Natural killer cell treated with Interleukin-12 subunit alpha and Interleukin-12 subunit beta and Interleukin-15 and Interleukin-18, amount 100 ng/mL, for 72 hours (primary cell): ENCODE results near the gene RGS4. TPM values are rescaled to one million over a fixed set of nuclear protein-coding genes. Genes with fewer than 3 reads are reported as not detected.

Experiments used
- ATAC-seq, 2 donors: fragments of 150-1000 bp; cut with Tn5 transposase in 1 of 2; sonication (Bioruptor Pico), chemical (Tn5 transposase) in 1 of 2; 2 replicates each; pipeline ENCODE4 v1.10.0; 2021
- DNase-seq: peaks from one replicate; pipeline ENCODE4 v3.0.0; 2022; ENCODE audit warnings: low spot score
- H3K27ac Mint-ChIP-seq, 2 donors: 1 replicate in 1 of 2; 2 replicates in 1 of 2; pipeline ENCODE4 v1.8.0; 2022; ENCODE audit warnings: mixed read lengths in 2 of 2, mild to moderate bottlenecking in 1 of 2, moderate library complexity in 1 of 2
- H3K27me3 Mint-ChIP-seq, 2 donors: 1 replicate in 1 of 2; 2 replicates in 1 of 2; pipeline ENCODE4 v1.8.0; 2022; ENCODE audit warnings: mixed read lengths in 2 of 2
- H3K36me3 Mint-ChIP-seq: one replicate; pipeline ENCODE4 v1.8.0; 2022; ENCODE audit warnings: mixed read lengths
- H3K4me1 Mint-ChIP-seq, 2 donors: 1 replicate in 1 of 2; 2 replicates in 1 of 2; pipeline ENCODE4 v1.8.0; 2022; ENCODE audit warnings: low read depth in 2 of 2, mixed read lengths in 2 of 2, mild to moderate bottlenecking in 1 of 2
- H3K4me3 Mint-ChIP-seq: one replicate; pipeline ENCODE4 v1.8.0; 2022; ENCODE audit warnings: mixed read lengths
- H3K9me3 Mint-ChIP-seq: 2 replicates; pipeline ENCODE4 v1.8.0; 2022; ENCODE audit warnings: mixed read lengths
- total RNA-seq, 2 donors: library from RNA; stranded (reverse); gene quantifications; one replicate each; pipeline ENCODE4 v1.2.3, GENCODE V29; 2022

RGS4 gene
- total RNA-seq, 2 donors from 2014 or later: not detected

GRCh38 chr1:163095213-163095612, 26.1 kb downstream of the RGS4 start:
- Mint-ChIP-seq H3K27me3 (peaks cover 2 to 19% of the 10 kb centered on the region in 2 donors), H3K27ac (no peak overlapping the region), H3K36me3 (no peaks in the 10 kb centered on the region), H3K4me3 (no peak overlapping the region), H3K9me3 (no peaks in the 10 kb centered on the region), H3K4me1 (no peaks in the 10 kb centered on the region)
- no peak for ATAC-seq
- DNase-seq: no peak

GRCh38 chr1:163102590-163102989, 33.4 kb downstream of the RGS4 start:
- H3K27ac Mint-ChIP-seq: no peak overlapping the region
- H3K9me3 Mint-ChIP-seq: no peaks in the 10 kb centered on the region
- no peaks in the 10 kb centered on the region for H3K36me3 Mint-ChIP-seq
- no peak overlapping the region for H3K4me3 Mint-ChIP-seq
- no peak for ATAC-seq
- peaks cover 6 to 25% of the 10 kb centered on the region in 2 donors for H3K27me3 Mint-ChIP-seq
- DNase-seq: no peak
- H3K4me1 Mint-ChIP-seq: no peaks in the 10 kb centered on the region

- no peak for DNase-seq
- Mint-ChIP-seq H3K9me3 (no peaks in the 10 kb centered on the region), H3K36me3 (no peaks in the 10 kb centered on the region), H3K4me1 (no peaks in the 10 kb centered on the region), H3K27ac (no peak overlapping the region), H3K4me3 (no peak overlapping the region), H3K27me3 (peaks cover 5 to 31% of the 10 kb centered on the region in 2 donors)
- no peak for ATAC-seq
Observed at GRCh38 chr1:163104385-163105099, 35.4 kb downstream of the RGS4 start.

GRCh38 chr1:163106364-163106987, 37.3 kb downstream of the RGS4 start:
- Mint-ChIP-seq H3K27me3 (peaks cover 5 to 45% of the 10 kb centered on the region in 2 donors), H3K4me1 (no peaks in the 10 kb centered on the region), H3K27ac (no peak overlapping the region), H3K36me3 (no peaks in the 10 kb centered on the region), H3K9me3 (peaks cover 3% of the 10 kb centered on the region), H3K4me3 (no peak overlapping the region)
- no peak for ATAC-seq
- no peak for DNase-seq

DNA sequence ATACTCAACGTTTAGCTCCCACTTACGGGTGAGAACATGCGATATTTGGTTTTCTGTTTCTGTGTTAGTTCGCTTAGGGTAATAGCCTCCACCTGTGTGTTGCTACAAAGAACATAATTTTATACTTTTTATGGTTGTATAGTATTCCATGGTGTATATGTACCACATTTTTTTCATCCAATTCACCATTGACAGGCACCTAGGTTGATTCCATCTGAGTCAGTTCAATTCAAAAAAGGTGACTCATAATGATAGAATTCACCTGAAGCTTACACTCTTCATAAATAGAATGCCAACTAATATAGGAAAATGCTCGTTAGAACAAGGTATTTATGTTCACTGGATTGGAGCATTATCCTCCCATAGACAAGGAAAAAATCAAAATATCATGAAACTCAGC, 38.5 kb downstream of the RGS4 start:
- Mint-ChIP-seq H3K4me1 (no peaks in the 10 kb centered on the region), H3K27ac (no peak overlapping the region), H3K27me3 (peaks cover 10 to 52% of the 10 kb centered on the region in 2 donors), H3K36me3 (no peaks in the 10 kb centered on the region), H3K4me3 (no peak overlapping the region), H3K9me3 (peaks cover 3% of the 10 kb centered on the region)
- DNase-seq (no peak), ATAC-seq (no peak)

DNA sequence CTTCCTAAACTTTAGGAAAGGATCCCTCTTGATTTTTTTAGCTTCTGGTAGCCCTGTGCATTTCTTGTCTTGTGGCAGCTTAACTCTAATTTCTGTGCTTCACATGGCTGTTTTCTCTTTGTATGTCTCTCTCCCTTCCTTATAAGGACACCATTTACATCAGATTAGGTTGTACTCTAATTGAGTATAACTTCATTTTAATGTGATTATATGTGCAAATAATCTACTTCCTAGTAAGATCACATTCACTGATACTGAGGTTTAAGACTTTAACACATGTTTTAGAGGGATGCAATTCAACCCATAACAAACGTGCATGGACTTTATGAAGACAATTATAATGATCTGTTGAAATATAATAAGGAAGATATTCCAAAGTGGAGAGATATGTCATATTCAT, 46.7 kb downstream of the RGS4 start:
- Mint-ChIP-seq H3K27me3 (peaks cover 12 to 38% of the 10 kb centered on the region in 2 donors), H3K36me3 (no peaks in the 10 kb centered on the region), H3K9me3 (peaks cover 3% of the 10 kb centered on the region), H3K4me3 (no peak overlapping the region), H3K4me1 (no peaks in the 10 kb centered on the region), H3K27ac (no peak overlapping the region)
- DNase-seq (no peak), ATAC-seq (no peak)

DNA sequence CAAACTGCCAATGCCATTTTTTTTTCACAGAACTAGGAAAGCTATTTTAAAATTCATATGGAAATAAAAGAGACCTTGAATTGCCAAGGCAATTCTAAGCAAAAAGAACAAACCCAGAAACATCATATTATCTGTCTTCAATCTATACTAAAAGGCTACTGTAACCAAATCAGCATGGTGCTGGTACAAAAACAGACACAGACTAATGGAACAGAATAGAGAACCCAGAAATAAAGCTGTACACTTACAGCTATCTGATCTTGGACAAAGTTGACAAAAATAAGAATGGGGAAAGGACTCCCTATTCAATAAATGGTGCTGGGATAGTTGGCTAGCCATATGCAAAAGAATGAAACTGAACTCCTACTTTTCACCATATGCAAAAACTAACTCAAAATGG, 50.5 kb downstream of the RGS4 start:
- ATAC-seq: no peak
- DNase-seq: no peak
- H3K27me3 Mint-ChIP-seq: peaks cover 15 to 23% of the 10 kb centered on the region in 2 donors

DNA sequence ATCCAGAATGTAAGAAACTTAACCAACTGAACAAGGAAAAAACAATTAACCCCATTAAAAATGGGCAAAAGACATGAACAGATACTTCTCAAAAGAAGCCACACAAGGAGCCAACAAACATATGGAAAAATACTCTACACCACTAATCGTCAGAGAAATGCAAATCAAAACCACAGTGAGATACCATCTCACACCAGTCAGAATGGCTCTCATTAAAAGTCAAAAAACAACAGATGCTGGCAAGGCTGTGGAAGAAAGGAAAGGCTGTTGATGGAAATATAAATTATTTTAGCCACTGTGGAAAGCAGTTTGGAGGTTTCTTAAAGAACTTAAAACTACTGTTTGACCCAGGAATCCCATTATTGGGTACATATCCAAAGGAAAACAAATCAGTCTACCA, 51.2 kb downstream of the RGS4 start:
- no peak for DNase-seq
- ATAC-seq: no peak
- H3K27me3 Mint-ChIP-seq: peaks cover 15 to 25% of the 10 kb centered on the region in 2 donors
- H3K4me3 Mint-ChIP-seq: no peak overlapping the region
- H3K4me1 Mint-ChIP-seq: no peaks in the 10 kb centered on the region
- H3K27ac Mint-ChIP-seq: no peak overlapping the region
- H3K9me3 Mint-ChIP-seq: no peaks in the 10 kb centered on the region
- no peaks in the 10 kb centered on the region for H3K36me3 Mint-ChIP-seq

More for the DNA sequence above, 50.5 kb downstream of the RGS4 start:
- Mint-ChIP-seq H3K9me3 (no peaks in the 10 kb centered on the region), H3K4me1 (no peaks in the 10 kb centered on the region), H3K4me3 (no peak overlapping the region), H3K36me3 (no peaks in the 10 kb centered on the region), H3K27ac (no peak overlapping the region)

DNA sequence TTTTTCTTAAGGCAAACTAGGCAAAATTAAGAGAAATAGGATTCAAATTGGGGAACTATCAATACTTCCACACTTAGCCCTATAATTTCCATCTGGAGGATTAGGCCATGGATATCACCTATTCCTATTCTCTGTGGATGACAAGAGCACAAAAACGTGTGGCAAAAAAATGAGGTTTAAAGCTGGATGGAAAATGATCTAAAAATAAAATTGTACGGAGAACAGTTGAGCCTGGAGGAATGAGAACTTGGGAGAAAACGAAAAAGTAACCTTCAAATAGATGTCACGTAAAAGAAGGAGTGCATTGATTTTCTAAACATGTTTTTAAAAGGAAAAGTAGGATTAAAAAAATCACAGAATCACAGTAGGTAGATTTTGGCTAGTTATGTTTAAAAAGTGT, 55.7 kb downstream of the RGS4 start:
- no peaks in the 10 kb centered on the region for H3K36me3 Mint-ChIP-seq
- no peak for ATAC-seq
- no peak for DNase-seq
- H3K27ac Mint-ChIP-seq: no peak overlapping the region
- no peaks in the 10 kb centered on the region for H3K9me3 Mint-ChIP-seq
- peaks cover 23 to 29% of the 10 kb centered on the region in 2 donors for H3K27me3 Mint-ChIP-seq
- no peak overlapping the region for H3K4me3 Mint-ChIP-seq
- no peaks in the 10 kb centered on the region for H3K4me1 Mint-ChIP-seq

Other genes starting within 250 kb of the RGS4 start
- gene CCDC190, start 208.2 kb upstream of the RGS4 start, total RNA-seq: not detected
- gene RGS5, start 133.6 kb downstream of the RGS4 start, total RNA-seq: 1 to 10 TPM in 1 of 2 donors, under 1 TPM in 1; 0.95 to 1.2 TPM